ENCODE data around the gene CCDC170. TPM values are rescaled to one million over a fixed set of nuclear protein-coding genes. Genes with fewer than 3 reads are reported as not detected.

Gene CCDC170
- total and polyA plus RNA-seq, 9 of the 15 experiments (the other 6 are each of a cell fraction or from before 2014, with no cell fraction given), result 0.01 to 0.18 (median 0.05) TPM; not detected in 6

GRCh38 chr6:151451950-151452749 lies 41.7 kb upstream of the CCDC170 start, which contains the start of gene RMND1 (continued):
- TF ChIP-seq CTCFL (IDR thresholded peaks at IDR 0.05; ENCODE audit: borderline replicate concordance, insufficient read depth, low read depth, low read length, poor library complexity, severe bottlenecking) (peak; percentile 63), PHF21A (IDR thresholded peaks at IDR 0.05; ENCODE audit: borderline replicate concordance, low read depth) (0 out of 2 replicates have a peak, but pooled peaks have one; percentile 46), CTBP1 (IDR thresholded peaks at IDR 0.05; ENCODE audit: borderline replicate concordance) (peak; percentile 37), ZNF431 (CRISPR knock-in tag; IDR thresholded peaks at IDR 0.05) (peak; percentile 24; the same call in 1 of the 2 replicates), REST (IDR thresholded peaks at IDR 0.05; ENCODE audit: borderline replicate concordance) (peak; percentile 98), REST (CRISPR knock-in tag; IDR thresholded peaks at IDR 0.05; ENCODE audit: low read depth) (peak; percentile 81; the same call in 1 of the 2 replicates), ZNF12 (CRISPR knock-in tag; IDR thresholded peaks at IDR 0.05) (no peak), ILF3 (IDR thresholded peaks at IDR 0.05; ENCODE audit: borderline replicate concordance) (peak; percentile 37; the same call in 1 of the 2 replicates), ELF1 (tag; IDR thresholded peaks at IDR 0.05) (peak; percentile 100), FOXK2 (conservative IDR thresholded peaks at IDR 0.05 in 1 of 2, IDR thresholded peaks at IDR 0.05 in 1 of 2; ENCODE audit: low read depth in 2 of 2) (peak; percentile 96 to 97), GABPA (tag; conservative IDR thresholded peaks at IDR 0.05; ENCODE audit: low read depth) (peak; percentile 97), SMAD4 (CRISPR knock-in tag; conservative IDR thresholded peaks at IDR 0.05) (peak; percentile 76; the same call in 1 of the 2 replicates), SRSF3 (IDR thresholded peaks at IDR 0.05; ENCODE audit: insufficient read depth, low read length) (no peak), PKNOX1 (IDR thresholded peaks at IDR 0.05) (peak; percentile 52; the same call in 1 of the 2 replicates), ZNF384 (IDR thresholded peaks at IDR 0.05; ENCODE audit: low read depth, low read length) (peak; percentile 100)
